GM18873 (cell line): ENCODE results near the gene DUSP7.
A peak's percentile ranks its signal among the peaks of the same experiment; 100 is the strongest.

Source experiments
- ATAC-seq: cut with Tn5 transposase; IDR thresholded peaks from one replicate; pipeline ENCODE4 v1.9.1; 2021; ENCODE audit warnings: mild to moderate bottlenecking, moderate library complexity, moderate number of reproducible peaks; ENCODE audit not compliant: unreplicated experiment, low FRiP score

Gene DUSP7

DNA sequence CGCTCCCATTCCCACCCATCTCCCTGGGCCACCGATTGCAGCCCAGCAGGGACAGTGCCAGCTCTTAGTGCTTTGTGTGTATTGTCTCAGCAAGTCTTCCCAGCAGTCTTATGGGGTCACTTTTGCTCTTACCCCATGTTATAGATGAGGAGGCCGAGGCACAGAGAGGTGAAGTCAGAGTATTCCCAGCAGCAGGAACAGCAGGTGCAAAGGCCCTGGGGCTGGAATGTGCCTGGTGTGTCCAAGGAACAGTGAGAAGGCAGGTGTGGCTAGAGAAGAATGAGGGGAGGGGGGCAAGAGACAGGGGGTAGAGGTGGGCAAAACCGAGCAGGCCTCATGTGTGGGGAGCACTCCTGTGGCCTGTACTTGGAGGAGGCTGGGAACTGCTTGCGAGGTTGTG lies 12.8 kb upstream of the DUSP7 start:
- ATAC-seq, result no peak

DNA sequence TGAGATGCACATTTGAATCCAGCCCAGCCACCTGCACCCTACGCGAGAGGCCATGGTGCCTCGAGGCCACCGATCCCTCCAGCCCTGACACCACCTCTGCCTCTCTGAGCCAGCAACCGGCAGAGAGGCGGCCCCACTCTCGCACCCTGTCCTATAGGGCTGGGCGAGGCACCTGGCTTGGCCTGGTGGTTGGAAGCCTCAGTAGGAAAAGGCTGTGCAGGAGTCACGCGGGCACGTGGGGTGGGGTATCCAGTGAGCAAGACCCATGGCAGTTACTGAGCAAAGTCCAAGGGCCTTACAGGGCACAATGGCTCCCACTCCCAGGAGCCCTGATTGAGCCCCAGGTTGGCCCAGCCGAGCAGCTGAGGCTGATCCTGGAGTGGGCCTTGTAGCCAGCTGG lies 12.4 kb upstream of the DUSP7 start:
- no peak for ATAC-seq

DNA sequence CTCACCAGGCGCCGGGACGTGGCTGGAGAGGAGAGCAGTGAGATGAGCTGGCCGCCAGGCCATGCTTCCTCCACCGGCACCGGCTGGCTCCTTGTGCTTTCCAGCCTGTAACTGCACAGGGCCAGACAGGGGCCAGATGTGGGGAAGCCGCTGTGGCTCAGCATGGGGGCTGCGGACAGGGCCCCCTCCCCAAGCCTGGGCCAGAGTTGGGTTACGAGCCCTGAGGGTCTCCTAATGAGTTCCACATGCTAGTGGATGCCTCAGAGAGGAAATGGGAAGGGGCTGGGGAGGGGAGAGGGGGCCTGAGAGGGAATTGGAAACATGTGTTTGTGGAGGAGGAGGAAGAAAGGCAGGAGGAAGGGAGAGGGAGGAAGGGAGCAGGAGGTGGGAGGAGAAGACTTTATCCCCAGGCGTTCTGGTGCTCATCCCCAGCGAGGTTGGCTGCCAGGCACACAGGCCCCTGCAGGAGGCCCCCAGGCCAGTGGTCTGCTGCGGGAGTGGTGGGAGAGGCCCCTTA lies 11.7 kb upstream of the DUSP7 start:
- ATAC-seq, result no peak

GRCh38 chr3:52067526-52067925 lies 11.2 kb upstream of the DUSP7 start:
- no peak for ATAC-seq

GRCh38 chr3:52067046-52067445 lies 10.7 kb upstream of the DUSP7 start:
- no peak for ATAC-seq

DNA sequence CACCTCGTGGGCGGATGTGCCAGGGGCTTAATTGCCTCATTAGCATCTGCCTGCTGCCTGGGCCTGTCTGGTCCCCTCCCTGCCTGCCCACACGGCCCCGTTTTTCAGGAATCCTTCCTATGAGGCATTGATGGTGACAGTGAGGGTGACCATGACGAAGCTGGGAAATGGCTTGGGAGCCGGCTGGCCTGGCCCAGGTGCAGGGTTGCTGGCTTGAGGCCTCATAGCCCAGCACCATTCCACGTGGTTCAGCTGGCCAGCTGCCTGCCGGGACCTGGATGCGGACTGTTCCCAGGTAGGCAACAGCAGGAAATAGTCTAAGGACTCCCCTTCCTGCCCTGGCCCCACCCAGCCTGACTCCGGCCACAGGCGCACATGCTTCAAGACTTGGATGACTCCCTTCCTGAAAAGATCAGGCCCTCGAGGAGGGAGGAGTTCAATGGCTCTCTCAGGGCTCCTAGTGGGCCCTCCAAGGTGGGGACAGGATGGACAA lies 8.9 kb upstream of the DUSP7 start:
- no peak for ATAC-seq

GRCh38 chr3:52064561-52064960 lies 8.2 kb upstream of the DUSP7 start:
- ATAC-seq, result no peak

DNA sequence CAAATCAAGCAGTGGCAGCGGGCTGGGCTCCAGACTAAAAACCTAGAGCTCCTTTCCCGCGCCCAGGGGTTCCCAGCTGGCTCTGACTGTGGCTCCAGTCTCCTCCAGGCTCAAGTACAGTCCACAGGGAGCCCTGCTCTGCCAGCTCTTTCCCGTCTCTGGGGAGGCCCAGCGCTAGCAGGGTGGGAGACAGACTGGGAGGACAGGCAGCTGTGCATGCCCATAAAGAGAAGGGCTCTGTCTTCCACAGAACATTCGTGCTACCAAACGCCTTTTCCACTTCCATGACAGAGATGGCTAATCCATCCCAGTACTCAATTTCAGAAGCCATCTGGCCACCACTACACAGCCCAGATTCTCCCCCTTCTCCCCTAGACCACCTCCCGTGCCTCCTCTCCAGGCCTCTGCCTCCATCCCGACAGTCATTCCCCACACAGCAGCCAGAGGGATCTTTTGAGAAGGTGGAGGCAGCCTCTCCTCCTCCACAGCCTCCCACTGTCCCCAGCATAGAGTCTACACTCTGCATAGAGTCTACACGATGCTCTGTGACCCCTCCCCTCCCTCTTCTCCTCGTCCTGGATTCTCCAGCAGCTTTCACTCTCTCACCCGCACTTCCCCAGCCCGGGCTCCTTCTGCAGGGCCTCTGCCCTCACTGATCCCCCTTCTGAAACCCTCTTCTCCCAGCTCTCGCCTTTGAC lies 6.8 kb upstream of the DUSP7 start:
- no peak for ATAC-seq

DNA sequence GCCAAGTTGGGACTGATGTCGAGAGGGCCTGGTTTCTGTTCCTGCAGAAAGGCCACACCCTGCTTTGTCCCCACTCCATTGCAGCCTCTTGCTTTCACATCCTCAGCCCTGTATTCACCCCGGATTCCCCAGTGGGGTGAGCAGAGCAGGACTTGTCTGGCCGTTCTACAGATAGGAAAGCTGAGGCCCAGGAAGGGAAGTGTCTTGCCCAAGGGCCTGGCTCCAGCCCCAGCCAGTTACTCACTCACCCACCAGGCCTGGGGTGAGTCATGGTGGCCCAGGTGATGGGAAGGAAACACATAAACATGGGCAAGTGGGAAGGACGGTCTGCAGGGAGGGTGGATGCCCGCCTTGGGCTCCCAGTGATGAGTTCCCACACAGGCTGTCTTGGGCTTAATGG lies 6.1 kb upstream of the DUSP7 start:
- no peak for ATAC-seq

GRCh38 chr3:52061121-52061910 lies 4.9 kb upstream of the DUSP7 start:
- ATAC-seq, result no peak

- no peak for ATAC-seq
Measured at GRCh38 chr3:52059781-52060180, 3.4 kb upstream of the DUSP7 start.

DNA sequence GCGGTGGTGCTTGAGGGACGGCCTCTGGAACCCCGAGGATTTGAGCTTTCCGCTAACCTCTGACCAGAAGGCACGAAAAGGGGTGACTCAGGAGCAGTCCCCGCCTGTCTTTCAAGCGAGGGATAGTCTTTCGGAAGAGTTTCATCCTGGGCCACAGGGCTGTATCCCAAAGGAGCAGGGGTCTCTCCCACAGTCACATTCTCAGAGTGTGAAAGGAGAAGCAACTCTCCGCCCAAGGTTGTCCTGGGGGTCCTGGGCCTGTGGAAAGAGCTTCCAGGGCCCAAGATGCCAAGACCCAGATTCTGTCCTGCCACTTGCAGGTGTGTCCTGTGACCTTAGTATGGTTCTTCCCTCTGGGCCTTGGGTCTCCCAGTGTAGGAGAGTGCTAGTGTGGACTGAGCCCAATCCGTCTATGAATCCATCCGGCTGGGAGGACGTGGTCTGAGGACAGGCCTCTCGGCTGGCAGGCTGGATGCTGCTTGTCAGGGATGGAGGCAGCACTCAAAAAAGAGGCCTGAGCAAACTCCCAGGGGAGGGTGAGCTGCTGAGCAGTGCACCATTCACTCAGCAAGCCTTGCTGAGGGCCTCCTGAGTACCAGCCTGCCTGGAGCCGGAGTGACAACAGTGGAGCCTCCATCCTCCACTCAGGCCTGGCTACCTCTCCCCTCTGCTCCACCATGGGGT lies 1.6 kb upstream of the DUSP7 start:
- ATAC-seq, result no peak

DNA sequence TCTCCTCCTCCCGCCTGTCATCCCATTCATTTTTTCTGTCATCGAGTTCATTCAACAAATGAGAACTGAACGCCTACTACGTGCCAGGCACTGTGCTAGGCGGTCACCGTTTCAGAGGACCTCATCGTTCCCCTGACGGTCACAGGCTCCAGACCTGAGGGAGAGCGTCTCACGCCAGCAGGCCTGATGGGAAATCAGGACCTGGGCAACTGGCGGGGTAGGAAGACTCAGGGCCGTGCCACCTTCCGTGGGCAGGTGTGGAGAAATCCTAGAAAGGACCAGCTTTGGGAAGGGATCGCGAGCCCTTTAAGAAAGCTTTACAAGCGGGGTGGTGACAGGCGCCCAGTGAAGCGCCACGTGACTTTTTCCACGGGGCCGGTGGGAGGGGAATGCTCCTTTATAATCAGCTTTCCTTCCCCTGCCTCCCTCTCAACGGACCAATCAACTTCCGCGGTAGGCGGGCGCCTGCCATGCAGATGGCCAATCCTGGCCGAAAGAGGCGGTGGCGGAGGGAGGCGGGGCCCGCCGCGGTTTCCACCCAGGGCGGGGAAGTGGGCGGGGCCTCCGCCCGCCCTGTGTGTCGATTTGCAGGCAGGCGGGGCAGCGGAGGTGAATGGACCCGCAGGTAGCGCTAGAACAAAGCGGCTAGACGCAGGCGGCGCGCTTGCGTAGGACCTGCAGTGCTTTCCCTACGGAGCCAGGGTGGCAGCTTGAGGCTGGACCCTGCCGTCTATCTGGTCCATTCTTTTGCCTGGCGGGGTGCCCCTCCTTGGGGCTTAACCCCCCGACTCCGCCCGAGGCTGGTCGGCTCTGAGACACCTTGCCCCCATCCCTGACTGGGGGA lies 819 bp upstream of the DUSP7 start:
- peak; percentile 75 for ATAC-seq

DNA sequence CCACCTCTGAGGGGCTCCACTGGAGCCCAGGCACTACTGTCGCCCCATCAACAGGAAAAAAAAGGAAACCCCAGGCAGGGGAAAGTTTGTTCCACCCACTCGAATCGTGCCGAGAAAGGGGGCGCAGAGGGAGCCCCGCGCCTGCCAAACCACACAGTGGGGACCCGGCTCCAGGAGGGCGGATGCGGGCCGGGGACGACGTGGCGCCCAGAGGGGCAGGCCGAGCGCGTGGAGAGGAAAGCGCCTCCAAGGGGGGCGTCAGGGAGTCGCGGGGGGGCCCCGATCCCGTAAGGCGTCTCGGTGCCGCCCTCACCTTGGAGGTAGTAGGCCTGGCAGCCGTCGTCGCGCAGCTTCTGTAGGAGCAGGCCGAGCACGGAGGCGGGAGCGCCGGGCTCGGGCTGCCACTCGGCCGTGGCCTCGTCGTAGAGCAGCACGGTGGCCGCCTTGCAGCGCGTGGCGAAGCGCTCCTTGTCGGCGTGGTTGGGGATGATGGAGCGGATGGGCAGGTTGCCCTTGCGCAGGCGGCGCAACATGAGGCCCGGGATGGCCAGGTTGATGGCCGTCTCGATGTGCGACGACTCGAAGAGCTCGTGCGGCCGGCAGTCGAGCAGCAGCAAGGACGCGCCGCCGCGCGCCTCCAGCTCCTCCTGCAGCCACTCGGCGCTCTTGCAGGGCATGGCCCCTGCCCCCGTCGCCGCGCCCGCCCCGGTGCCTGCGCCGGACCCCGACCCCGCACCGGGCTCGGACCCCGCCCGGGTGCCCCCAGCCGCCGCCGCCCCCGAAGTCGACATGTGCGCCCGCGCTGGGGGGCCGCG lies 627 bp downstream of the DUSP7 start:
- ATAC-seq, result no peak

GRCh38 chr3:52054661-52055511 lies 1.5 kb downstream of the DUSP7 start:
- no peak for ATAC-seq

GRCh38 chr3:52053307-52054304 lies 2.8 kb downstream of the DUSP7 start:
- no peak for ATAC-seq

DNA sequence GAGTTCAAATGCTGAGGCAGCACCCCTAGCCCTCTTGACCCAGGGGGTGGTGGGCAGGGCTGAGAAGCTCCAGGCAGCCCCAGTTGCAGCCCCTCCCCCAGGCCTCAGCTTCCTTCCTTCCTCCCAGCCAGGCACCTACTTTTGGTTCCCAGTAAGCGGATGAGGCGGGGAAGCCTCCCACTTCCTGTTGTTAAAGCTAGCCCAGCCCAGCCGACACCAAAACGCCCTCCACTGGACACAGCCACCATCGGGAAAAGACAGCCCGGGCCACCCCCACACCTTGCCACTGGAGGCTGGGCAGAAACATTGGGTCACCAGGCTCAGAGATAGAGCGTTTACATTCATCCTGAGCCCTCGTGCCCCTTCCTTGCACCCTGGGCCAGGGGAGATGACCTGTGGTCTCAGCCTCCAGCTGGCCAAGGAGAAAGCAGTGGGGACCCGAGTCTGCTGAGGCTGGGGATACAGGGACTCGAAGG lies 3.5 kb downstream of the DUSP7 start:
- ATAC-seq, result no peak
